Measurements from ENCODE around the gene SLC6A18.

Gene SLC6A18

GRCh38 chr5:1213508-1214162 lies 11.5 kb upstream of the SLC6A18 start:
- ChIA-PET POLR2A (no interaction called here), CTCF (no interaction called here)
- TF ChIP-seq LEF1 (IDR thresholded peaks at IDR 0.05; ENCODE audit: borderline replicate concordance) = no peak
- no peak for TF ChIP-seq FOXA1 (IDR thresholded peaks at IDR 0.05)
- no peak for TF ChIP-seq FOXM1 (IDR thresholded peaks at IDR 0.05; ENCODE audit: borderline replicate concordance)
- no peak for TF ChIP-seq BHLHE40 (IDR thresholded peaks at IDR 0.05; ENCODE audit: borderline replicate concordance)
- no peak for TF ChIP-seq SP1 (IDR thresholded peaks at IDR 0.05)
- DNase-seq (ENCODE audit: extremely low spot score) = no peak

- TF ChIP-seq TARDBP (IDR thresholded peaks at IDR 0.05) = no peak
- TF ChIP-seq FOXA1 (IDR thresholded peaks at IDR 0.05) = no peak
- no peak for TF ChIP-seq FOXK2 (IDR thresholded peaks at IDR 0.05)
- no peak for TF ChIP-seq FOXM1 (IDR thresholded peaks at IDR 0.05; ENCODE audit: borderline replicate concordance)
- TF ChIP-seq SP1 (IDR thresholded peaks at IDR 0.05) = no peak
- TF ChIP-seq ZNF384 (IDR thresholded peaks at IDR 0.05) = no peak
- TF ChIP-seq HDGF (IDR thresholded peaks at IDR 0.05; ENCODE audit: borderline replicate concordance) = no peak
- no peak for TF ChIP-seq ARNT (IDR thresholded peaks at IDR 0.05)
- no peak for TF ChIP-seq L3MBTL2 (conservative IDR thresholded peaks at IDR 0.05)
- no peak for TF ChIP-seq SUZ12 (IDR thresholded peaks at IDR 0.05)
- no peak for TF ChIP-seq ELF4 (IDR thresholded peaks at IDR 0.05)
- TF ChIP-seq CTBP1 (IDR thresholded peaks at IDR 0.05; ENCODE audit: borderline replicate concordance) = no peak
- no peak for TF ChIP-seq NFRKB (IDR thresholded peaks at IDR 0.05)
- TF ChIP-seq BHLHE40 (IDR thresholded peaks at IDR 0.05; ENCODE audit: borderline replicate concordance) = no peak
- TF ChIP-seq LEF1 (IDR thresholded peaks at IDR 0.05; ENCODE audit: borderline replicate concordance) = no peak
- DNase-seq (ENCODE audit: extremely low spot score) = no peak
- ChIA-PET CTCF (no interaction called here), POLR2A (no interaction called here)
These were observed 10.8 kb upstream of the SLC6A18 start for GRCh38 chr5:1214163-1214935.

- TF ChIP-seq FOXA1 (IDR thresholded peaks at IDR 0.05) = no peak
- TF ChIP-seq SP1 (IDR thresholded peaks at IDR 0.05) = no peak
- no peak for TF ChIP-seq PKNOX1 (IDR thresholded peaks at IDR 0.05)
- no peak for TF ChIP-seq NFRKB (IDR thresholded peaks at IDR 0.05)
- TF ChIP-seq BHLHE40 (IDR thresholded peaks at IDR 0.05; ENCODE audit: borderline replicate concordance) = no peak
- no peak for TF ChIP-seq L3MBTL2 (conservative IDR thresholded peaks at IDR 0.05)
- TF ChIP-seq ELF4 (IDR thresholded peaks at IDR 0.05) = no peak
- no peak for TF ChIP-seq FOXK2 (IDR thresholded peaks at IDR 0.05)
- no peak for TF ChIP-seq CTBP1 (IDR thresholded peaks at IDR 0.05; ENCODE audit: borderline replicate concordance)
- TF ChIP-seq FOXM1 (IDR thresholded peaks at IDR 0.05; ENCODE audit: borderline replicate concordance) = no peak
- TF ChIP-seq ZNF384 (IDR thresholded peaks at IDR 0.05) = no peak
- no peak for TF ChIP-seq SUZ12 (IDR thresholded peaks at IDR 0.05)
- TF ChIP-seq TARDBP (IDR thresholded peaks at IDR 0.05) = no peak
- no peak for TF ChIP-seq LEF1 (IDR thresholded peaks at IDR 0.05; ENCODE audit: borderline replicate concordance)
- CTCF ChIA-PET = no interaction called here
- no peak for DNase-seq (ENCODE audit: extremely low spot score)
- POLR2A ChIA-PET = no interaction called here
These were observed 10.3 kb upstream of the SLC6A18 start for GRCh38 chr5:1214936-1215220.

- CTCF ChIA-PET = no interaction called here
- TF ChIP-seq SUZ12 (IDR thresholded peaks at IDR 0.05) (no peak), BHLHE40 (IDR thresholded peaks at IDR 0.05; ENCODE audit: borderline replicate concordance) (no peak), LEF1 (IDR thresholded peaks at IDR 0.05; ENCODE audit: borderline replicate concordance) (no peak), FOXK2 (IDR thresholded peaks at IDR 0.05) (no peak)
- POLR2A ChIA-PET = no interaction called here
- no peak for DNase-seq (ENCODE audit: extremely low spot score)
These were observed 9.7 kb upstream of the SLC6A18 start for GRCh38 chr5:1215320-1216096.

GRCh38 chr5:1216211-1216917 lies 8.8 kb upstream of the SLC6A18 start:
- TF ChIP-seq LEF1 (IDR thresholded peaks at IDR 0.05; ENCODE audit: borderline replicate concordance) = no peak
- TF ChIP-seq ZNF384 (IDR thresholded peaks at IDR 0.05) = no peak
- no peak for TF ChIP-seq CTBP1 (IDR thresholded peaks at IDR 0.05; ENCODE audit: borderline replicate concordance)
- no peak for TF ChIP-seq SUZ12 (IDR thresholded peaks at IDR 0.05)
- no peak for TF ChIP-seq FOXK2 (IDR thresholded peaks at IDR 0.05)
- no peak for TF ChIP-seq ELF4 (IDR thresholded peaks at IDR 0.05)
- TF ChIP-seq TARDBP (IDR thresholded peaks at IDR 0.05) = no peak
- TF ChIP-seq FOXM1 (IDR thresholded peaks at IDR 0.05; ENCODE audit: borderline replicate concordance) = no peak
- TF ChIP-seq PKNOX1 (IDR thresholded peaks at IDR 0.05) = no peak
- ChIA-PET CTCF (no interaction called here), POLR2A (no interaction called here)
- DNase-seq (ENCODE audit: extremely low spot score) = no peak

- POLR2A ChIA-PET = no interaction called here
- no peak for TF ChIP-seq ARNT (IDR thresholded peaks at IDR 0.05)
- TF ChIP-seq ELF4 (IDR thresholded peaks at IDR 0.05) = no peak
- TF ChIP-seq L3MBTL2 (conservative IDR thresholded peaks at IDR 0.05) = no peak
- no peak for TF ChIP-seq TARDBP (IDR thresholded peaks at IDR 0.05)
- no peak for TF ChIP-seq SP1 (IDR thresholded peaks at IDR 0.05)
- TF ChIP-seq HDGF (IDR thresholded peaks at IDR 0.05; ENCODE audit: borderline replicate concordance) = no peak
- no peak for TF ChIP-seq PKNOX1 (IDR thresholded peaks at IDR 0.05)
- CTCF ChIA-PET = no interaction called here
- no peak for DNase-seq (ENCODE audit: extremely low spot score)
These were observed 8.3 kb upstream of the SLC6A18 start for GRCh38 chr5:1216918-1217295.
